ENCODE data around the gene ZFAND3.

GRCh38 chr6:38118791-38119365, 299.4 kb downstream of the ZFAND3 start:
- no peak for TF ChIP-seq ARNT (IDR thresholded peaks at IDR 0.05)
- no peak for TF ChIP-seq NFRKB (IDR thresholded peaks at IDR 0.05)
